Left hindlimb (tissue), 1 donor: ENCODE results near the gene PRR14L.

Source experiments
- DNase-seq: peaks from one replicate; pipeline ENCODE4 v3.0.0-alpha.2; 2018

PRR14L gene

GRCh38 chr22:31637891-31638618, 111.9 kb downstream of the PRR14L start:
- DNase-seq, result no peak

- DNase-seq, result no peak
These were observed 112.5 kb downstream of the PRR14L start for GRCh38 chr22:31637447-31637890.

GRCh38 chr22:31635638-31636306, 114.2 kb downstream of the PRR14L start:
- no peak for DNase-seq

- no peak for DNase-seq
These were observed 118.5 kb downstream of the PRR14L start for GRCh38 chr22:31631436-31631835.
